ENCODE results near the gene PPP6R3.

PPP6R3 gene

DNA sequence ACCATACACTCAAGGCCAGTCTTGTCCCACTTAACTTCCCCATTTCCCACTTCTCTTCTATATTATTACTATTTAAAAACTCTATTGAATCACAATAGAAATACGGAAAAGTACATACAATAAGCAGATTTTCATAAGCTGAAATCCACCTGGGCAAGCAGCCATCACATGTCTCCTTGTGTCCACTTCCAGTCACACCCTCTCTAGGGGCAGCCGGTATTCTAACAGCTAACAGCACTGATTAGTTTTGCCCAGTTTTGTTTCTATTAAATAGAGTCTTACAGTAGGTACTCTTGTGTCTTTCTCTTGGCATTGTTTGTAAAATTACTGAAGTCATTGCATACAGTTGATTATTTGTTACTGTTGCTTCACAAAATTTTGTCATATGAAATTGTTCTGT, 37.8 kb downstream of the PPP6R3 start:
- no peak for DNase-seq

DNA sequence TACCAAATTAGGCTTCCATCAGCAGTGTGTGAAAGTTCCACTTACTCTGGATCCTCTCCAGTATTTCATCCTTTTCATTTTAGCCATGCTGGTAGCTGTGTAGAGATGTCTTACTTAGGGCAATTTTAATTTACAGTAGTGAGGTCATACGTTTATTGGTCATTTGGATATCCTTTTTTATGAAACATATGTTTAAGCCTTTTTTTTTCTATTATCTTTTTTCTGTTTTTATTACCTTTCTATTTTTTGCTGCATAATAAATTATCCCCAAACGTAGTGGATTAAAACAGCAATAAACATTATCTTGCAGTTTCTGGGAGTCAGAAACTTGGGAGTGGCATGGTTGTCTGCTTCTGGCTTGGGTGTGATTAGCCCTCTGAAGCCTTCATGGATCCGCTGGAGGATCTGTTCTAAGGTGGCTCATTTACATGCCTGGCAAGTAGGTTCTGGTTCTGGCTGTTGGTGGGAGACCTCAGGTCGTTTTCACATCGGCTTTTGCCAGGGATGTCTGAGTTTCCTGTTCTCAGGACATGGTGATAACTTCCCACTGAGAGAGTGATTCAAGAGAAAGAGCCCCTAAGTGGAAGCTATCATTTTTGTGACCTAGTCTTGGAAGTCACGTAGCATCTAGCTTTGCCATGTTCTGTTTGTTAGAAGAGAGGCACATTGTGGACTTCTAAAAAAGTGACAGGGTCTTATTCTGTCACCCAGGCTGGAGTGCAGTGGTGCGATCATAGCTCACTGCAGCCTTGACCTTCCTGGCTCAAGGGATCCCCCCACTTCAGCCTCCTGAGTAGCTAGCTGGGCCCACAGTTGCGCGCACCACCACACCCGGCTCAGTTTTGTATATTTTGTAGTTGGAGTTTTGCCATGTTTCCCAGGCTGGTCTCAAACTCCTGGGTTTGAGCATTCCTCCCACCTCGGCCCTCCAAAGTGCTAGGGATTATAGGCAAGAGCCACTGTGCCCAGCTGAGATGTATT, 38.6 kb downstream of the PPP6R3 start:
- no peak for DNase-seq

DNA sequence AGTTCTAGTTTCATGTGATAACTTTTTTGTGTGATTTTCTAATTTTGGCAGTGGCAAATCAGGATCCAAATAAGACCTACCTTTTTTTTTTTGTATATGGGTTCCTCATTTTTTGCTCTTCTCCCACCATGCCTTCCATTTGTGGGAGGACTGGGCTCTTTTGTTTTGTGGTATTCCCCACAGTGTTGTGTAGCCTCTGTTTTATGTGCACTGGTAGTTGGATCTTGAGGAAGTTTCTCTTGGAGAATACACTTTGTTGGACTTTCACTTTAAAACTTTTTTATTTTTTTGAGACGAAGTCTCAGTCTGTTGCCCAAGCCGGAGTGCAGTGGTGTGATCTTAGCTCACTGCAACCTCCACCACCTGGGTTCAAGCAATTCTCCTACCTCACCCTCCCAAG, 39.7 kb downstream of the PPP6R3 start:
- no peak for DNase-seq

DNA sequence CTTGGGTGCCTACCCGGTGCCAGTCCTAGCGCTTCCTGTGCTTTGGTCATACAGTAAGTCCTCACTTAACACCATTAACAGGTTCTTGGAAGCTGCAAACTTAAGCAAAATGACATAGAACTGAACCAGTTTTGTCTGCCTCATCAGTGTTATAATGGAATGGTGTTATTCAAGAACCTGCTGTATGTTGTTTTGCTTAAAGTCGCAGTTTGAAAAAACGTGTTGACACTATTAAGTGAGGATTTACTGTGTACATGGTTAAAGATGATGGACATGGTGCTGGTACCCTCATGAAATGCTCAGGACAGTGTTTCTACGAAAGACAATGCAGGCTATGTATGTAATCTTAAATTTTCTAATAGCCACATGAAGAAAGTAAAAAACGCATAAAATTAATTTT, 41.3 kb downstream of the PPP6R3 start:
- DNase-seq: no peak

DNA sequence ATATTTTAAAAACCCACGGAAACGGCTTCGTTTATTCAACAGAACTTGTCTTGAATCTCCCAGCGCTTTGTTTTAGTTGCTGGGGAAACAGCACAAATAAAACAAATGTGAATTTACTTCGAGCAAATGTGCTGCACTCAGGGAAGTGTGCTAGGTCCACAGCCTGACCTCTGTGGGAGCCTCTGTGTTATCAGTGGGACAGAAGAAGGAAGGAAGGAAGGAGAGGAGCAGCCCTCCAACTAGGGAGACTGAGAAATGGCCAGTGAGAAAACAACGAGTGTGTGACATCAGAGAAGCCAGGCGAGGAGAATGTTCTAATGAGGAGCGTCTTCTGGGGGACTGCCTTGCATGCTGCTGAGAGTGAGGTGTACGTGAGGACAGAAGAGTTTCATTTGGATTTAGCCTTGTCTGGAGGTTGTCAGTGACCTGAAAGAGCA, 42.7 kb downstream of the PPP6R3 start:
- no peak for DNase-seq

DNA sequence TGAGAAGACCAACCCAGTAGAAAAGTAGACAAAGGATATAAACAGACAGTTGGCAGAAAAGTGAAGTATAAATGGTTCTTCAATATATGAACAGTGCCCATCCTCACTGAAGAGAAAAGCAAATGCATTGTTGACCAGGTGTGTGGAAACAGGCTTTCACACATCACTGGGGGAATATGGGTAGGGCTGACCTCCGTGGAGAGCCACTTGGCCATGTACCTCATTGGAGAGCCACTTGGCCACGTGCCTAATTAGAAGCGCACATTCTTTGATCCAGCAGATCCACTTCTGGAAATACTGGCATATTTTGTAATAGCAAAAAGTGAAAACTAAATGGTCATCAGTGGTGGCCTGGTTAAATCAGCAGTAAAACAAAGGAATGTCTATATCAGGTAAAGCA, 43.2 kb downstream of the PPP6R3 start:
- no peak for DNase-seq

DNA sequence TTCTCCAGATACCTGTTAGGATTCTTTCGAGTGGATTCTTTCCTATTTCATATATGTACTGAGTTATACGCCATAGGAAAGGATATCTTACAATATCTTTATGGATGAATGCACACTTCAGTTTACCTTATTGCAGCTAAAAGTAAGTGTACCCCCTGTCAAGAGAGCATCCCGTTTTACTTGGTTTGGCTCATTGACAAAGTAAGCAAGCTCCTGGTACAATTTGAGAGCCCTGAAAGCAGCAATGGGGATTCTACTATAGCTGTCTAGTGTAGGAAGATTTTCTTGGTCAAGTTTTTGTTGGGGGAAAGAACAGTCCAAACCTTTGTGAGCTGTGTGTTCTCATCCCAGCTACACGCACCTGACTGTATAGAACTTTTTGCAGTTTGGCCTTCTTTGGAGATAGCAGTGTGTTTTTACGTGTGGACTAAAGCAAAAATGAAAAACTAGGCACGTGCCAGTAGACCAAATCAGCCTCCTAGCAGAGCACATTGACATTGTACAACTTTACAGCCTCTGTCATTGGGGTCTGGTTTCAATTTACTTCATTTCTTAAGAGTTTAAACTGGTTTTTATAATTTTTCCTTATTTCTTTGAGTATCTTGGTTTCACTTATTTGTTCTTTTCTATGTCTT, 44.0 kb downstream of the PPP6R3 start:
- DNase-seq: no peak

DNA sequence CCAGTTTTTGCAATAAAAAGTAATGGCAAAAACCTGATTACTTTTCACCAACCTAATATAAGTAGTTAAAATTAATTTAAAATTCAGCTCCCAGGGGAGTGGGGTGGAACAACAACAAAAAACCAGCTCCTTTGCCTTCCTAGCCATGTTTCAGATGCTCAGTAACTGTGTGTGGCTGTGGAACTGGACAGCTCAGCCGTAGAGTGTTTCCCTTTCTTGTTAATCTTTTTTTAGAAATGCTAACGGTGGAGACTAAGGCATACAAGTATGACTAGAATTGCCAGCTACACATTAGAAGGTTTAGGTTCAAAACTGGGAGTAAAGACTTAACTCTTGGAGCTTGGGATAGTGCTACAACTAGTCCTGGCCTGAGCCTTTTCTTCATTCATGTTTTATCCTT, 45.0 kb downstream of the PPP6R3 start:
- DNase-seq: no peak

DNA sequence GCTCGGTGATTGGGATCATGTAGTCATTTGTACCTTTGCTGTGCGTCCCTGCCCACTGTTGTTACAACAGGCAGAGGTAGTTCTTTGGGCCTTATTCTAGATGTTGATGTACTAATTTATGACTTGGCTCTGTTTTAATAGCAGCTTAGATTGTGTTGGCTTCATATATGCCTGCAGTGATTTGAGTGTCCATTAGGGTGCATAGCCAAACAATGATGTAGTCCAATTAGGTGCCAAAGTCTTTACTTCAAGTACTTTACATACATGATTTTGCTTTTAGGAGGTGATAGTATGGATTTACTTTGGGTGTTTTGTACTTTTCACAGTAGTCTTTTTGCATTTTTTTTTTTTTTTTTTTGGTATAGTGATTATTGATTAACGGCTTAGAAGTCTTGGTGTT, 46.4 kb downstream of the PPP6R3 start:
- no peak for DNase-seq

DNA sequence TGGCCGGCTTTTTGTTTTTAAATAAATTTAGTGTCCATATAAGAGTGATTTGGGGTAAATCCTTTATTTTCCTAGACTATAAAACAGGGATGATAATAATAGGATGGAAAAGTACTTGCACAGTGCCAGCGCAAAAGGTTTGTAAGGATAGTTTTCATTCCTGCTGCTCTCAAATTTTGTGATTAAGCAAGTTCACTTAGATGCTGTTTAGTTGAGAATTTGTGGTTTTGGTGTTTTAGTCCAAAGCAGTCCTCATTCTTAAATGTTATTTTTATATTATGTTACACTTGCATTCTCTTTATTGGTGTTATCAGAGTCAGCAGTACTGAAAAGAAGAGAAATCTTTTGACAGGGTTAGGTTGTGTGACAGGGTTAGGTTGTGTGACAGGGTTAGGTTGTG, 47.9 kb downstream of the PPP6R3 start:
- DNase-seq: no peak

DNA sequence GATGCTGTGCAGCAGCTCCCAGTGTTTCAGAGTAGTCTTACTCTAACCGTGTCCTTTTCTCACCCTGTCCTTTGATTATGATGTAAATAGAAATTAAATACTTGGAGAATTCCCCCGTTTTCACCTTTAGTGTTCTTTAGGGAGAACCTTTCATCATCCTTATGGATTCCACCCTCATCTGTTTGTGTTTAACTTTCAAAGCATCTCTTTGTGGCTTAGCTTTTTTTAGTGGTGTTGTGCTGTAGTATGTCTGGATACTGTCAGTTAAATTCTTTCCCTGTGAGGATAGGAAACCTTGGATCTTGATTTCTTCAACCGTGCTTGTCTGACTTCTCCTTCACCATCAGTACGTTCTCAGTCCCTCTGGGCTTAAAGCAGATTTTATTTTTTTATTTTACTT, 48.5 kb downstream of the PPP6R3 start:
- no peak for DNase-seq

DNA sequence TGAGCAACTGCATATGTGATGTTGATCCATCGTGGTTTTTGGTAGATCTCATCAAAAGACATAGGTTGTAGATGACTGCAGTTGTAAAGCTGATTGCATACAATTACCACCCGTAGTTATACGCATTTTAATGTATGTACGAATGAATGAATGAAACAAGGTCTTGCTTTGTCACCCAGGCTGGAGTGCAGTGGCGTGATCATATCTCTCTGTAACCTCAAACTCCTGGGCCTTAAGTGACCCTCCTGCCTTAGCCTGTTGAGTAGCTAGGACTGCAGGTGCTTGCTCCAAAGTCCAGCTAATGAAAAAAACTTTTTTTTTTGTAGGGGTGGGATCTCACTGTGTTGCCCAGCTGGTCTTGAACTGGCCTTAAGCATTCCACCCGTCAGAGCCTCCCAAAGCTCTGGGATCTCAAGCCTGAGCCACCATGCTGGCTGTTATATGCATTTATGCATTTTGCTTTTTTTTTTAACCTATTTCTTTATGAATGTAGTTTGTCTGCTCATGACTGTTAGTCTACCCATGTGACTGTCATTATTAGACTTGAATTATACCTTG, 53.5 kb downstream of the PPP6R3 start:
- DNase-seq: no peak

DNA sequence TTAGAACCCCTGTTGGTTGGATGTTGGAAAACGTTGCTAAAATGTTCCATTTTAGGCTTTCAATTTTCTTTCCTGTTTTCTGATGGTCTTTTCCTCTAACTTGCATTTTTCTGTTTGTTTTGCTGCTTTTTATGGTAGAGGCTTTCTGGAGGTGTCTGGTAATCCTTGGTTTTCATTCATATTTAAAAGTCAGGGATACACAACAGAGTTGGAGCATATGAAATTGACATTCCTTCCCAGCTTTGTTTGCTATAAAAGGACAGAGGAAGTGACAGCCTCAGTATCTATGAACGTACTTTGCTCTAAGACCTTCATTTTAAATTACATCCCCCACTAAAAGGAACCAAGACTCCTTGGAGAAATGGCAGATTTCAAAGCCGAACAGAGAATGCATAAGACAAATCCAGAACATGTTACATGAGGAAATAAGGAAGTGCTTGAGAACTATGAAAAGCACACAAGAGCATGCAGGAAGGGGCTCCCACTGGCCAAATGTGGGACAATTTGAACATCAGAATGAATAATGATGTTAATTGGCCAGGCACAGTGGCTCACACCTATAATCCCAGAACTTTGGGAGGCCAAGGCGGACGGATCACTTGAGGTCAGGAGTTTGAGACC, 56.7 kb downstream of the PPP6R3 start:
- no peak for DNase-seq

DNA sequence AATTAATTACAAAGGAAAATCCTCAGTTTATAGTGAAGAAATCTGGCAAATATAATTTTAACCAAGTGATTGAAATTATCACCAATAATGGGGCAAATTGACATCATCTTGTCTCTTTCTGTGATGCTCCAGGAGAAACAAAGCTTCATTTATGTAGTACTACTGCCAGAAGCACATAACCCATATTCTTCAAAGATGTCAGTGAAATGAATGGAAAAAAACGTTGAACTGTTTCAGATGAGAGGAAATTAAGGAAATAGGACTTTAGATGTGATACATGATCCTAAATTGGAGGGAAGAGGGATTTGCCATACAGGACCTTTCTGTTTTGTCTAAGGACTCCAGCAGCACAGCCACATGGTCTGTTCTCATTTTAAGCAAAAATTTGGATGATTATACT, 57.6 kb downstream of the PPP6R3 start:
- DNase-seq: no peak

DNA sequence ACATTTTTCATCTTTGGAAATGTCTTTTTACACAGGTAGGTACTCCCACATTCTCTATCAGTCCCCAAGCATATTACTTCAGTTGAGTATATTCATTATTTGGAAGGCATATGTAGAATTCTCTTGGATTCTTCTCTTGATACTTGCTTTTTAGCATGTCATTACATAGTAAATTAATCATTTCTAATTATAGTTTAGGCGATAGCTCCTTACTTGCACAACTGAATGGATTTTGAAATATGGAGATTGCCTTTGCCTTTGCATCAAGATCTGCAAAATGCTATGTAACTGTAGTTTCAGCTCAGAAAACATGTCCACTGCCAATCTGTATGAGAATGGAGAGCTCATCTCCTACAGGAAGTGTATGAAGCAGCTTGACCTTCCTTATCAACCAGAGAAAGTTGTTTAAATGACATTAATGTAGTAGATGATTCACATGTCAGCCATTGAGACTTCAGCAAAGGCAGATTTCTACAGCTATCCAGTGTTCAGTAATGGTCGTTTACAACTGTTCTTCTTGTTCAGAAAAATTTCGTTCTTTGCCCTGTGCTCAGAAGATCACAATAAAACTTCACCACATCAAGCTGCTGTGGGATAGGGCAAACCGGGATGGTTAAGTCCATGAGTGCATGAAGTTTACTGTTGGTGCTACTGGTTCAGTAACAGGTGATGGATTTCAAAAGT, 61.6 kb downstream of the PPP6R3 start:
- DNase-seq: no peak

DNA sequence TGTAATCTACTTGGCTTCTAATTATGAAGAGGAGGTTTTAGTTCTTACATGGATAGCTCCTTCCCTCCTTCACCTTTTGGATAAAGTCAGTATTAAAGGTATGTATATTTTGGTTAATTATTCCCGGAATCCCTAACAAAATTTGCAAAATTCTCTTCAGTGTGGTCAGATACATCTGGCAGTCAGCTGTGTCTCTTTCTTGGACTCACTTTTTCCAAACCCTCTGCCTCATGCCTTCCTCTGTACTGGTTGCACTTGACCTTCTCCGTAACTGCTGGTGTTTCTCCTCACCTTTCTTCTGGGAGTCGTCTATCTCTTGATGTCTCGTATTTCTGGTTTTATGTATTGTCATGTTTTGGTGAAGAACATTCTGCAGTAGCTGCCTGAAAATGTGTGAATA, 62.5 kb downstream of the PPP6R3 start:
- no peak for DNase-seq

DNA sequence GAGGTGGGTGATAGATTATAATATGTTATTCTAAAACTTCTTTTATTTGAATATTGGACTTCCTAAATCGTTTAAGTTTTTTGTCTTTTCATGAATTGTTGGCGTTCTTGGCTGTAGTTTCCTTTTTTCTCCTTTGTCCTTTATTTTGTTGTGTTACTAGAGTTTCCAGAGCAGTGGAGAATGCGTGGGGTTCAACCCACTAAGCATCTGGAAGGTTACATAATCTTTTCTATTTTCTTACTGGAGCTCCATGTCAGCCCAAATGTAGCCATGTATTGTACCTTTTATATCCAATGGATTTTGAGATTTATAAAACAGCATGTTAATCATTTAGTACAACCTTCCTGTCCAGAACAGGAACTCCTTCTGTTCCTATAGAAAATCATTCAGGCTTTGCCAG, 63.2 kb downstream of the PPP6R3 start:
- DNase-seq: no peak

DNA sequence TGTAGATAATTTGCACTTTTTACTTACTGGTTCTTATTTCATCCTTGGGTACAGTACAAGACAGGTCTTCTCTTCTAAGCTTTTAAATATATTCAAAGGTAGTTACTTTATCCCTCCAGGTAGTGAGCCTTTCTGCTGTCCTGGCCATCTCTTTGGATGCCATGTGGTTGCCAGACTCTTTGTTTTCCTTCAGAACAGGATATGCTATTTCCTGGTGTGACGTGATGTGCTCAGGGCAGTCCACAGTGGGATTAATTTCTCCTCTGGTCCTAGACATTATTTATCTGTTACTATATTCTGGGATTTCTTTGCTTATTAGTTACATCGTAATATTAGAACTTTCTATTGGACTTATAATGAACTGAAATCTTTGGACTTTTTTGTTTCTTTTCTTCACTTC, 63.7 kb downstream of the PPP6R3 start:
- DNase-seq: no peak

DNA sequence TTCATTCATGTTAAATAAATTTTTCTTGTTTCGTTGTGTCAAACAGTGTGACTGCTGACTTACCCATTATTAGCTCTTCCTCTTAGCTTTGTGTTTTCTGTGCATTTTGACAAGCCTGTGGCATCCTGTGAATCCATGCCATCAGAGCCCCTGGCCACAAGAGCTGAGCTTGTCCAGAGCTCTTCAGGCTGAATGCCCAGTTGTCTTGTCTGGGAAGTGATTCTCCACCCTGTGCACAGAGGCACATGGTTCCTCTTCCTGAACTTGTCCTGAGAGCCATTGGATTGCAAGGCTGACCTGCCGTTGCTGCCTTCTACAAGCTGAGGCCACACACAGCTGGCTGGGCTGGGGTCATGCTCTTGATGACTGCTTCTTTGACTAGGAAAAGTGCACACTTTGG, 64.1 kb downstream of the PPP6R3 start:
- no peak for DNase-seq

DNA sequence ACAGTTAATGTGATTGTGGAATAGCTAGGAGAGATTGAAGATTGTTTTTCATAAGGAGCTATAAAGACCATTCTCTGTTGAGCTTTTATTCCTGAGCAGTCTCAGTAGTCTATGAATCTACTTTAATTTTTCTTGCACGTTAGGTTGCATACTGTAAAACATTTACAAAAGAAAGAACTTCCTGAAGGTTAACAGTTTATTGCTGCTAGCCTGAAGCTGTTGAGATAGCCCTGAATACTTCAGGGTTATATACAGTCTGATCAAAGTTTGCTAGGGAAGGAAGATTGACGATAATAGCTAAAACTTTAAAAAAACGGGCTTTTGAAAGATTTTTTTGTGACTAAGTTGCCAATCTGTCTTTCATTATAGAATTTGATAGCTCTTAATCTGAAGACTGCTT, 64.8 kb downstream of the PPP6R3 start:
- no peak for DNase-seq

DNA sequence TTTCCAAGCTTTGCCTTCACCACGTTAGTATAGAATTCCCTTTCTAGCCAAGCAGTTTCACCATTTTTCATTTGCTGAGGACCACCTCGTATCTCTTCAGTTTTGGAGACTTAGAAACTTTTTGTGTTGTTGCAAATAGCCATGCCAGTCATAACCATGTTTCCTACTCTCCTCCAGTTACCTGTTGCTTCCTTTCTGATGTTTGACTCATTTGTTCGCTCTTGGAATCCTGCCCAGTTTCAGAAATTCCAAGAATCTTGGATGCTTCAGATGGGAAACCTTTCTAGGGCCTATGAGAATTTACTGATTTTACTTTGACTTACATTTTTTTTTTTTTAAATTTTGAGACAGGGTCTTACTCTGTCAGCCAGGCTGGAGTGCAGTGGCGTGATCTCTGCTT, 65.4 kb downstream of the PPP6R3 start:
- no peak for DNase-seq

DNA sequence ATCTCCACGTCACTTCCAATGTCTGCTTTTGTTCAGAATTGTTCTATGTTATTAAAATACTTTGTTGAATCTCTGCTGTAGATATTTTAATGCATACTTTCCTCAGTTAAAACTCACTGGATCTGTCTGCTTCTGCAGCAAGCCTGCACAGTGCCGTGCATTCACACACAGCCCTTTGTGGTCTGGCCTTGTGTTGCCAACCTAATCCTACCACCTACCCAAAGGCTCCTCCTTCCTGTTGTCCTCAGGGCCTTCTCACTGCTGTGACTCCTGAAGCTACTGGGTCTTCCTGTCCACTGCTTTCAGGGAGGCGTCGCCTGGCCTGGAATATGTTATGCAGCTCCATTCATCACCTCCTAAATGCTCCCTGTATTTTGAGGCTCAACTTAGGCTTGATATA, 67.0 kb downstream of the PPP6R3 start:
- peak; percentile 5 for DNase-seq

DNA sequence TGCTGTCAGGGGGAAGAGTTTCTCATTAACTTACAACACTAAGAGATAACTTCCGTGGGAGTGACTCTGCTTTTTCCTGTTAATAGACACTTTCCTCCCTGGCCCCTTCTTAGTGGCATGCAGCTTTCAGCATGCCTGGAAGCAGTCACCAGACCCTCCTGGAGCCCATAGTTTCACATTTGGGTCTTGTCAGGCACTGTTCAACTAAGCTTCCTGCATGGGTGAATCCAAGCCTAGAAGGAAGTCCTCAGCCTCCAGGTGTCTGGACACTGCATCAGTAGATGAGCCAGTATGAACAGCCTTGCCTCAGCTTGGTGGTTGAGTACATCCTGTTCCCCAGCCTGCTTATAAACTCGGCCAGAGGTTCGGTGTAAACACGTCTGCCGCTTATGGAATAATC, 68.1 kb downstream of the PPP6R3 start:
- DNase-seq: peak; percentile 41
